ENCODE data around the gene KRTAP5-8. TPM values are rescaled to one million over a fixed set of nuclear protein-coding genes. Genes with fewer than 3 reads are reported as not detected.

KRTAP5-8 gene
- total and polyA plus RNA-seq, 2 of the 4 experiments (the other 2 are of a cell fraction): 0.07 TPM; not detected in 1

GRCh38 chr11:71519546-71519945 lies 18.3 kb upstream of the KRTAP5-8 start:
- CTCF ChIA-PET: no interaction called here
- Histone ChIP-seq H3K79me1 (ENCODE audit: low read depth in 1 of 2, low read length in 2 of 2) (no peaks in the 10 kb centered on the region), H3K56ac (ENCODE audit: extremely low read depth, insufficient read depth, low read length) (no peak overlapping the region), H3K9me3 (ENCODE audit: control insufficient read depth, insufficient read depth, low read length) (no peaks in the 10 kb centered on the region), H3K18ac (ENCODE audit: low read depth, low read length) (no peak overlapping the region), H4K20me1 (ENCODE audit: insufficient read depth, low read length) (no peaks in the 10 kb centered on the region), H3K4me3 (ENCODE audit: insufficient read depth, low read depth, low read length) (no peak overlapping the region), H3K36me3 (ENCODE audit: control insufficient read depth, insufficient read depth, low read length) (no peaks in the 10 kb centered on the region), H4K91ac (ENCODE audit: insufficient read depth, low read depth, low read length) (no peak overlapping the region), H3K9me1 (ENCODE audit: insufficient read depth, low read length) (no peaks in the 10 kb centered on the region), H3K27ac (ENCODE audit: insufficient read depth, low read length) (no peak overlapping the region), H3K9ac (ENCODE audit: low read depth, low read length) (no peak overlapping the region), H3K4me1 (ENCODE audit: control insufficient read depth, insufficient read depth, low read length) (no peaks in the 10 kb centered on the region), H2BK120ac (ENCODE audit: low read depth, low read length) (no peak overlapping the region), H2BK20ac (ENCODE audit: low read depth, low read length) (no peak overlapping the region), H3K4me2 (ENCODE audit: low read depth, low read length) (no peak overlapping the region), H2AFZ (replicated peaks; ENCODE audit: low read length, poor library complexity) (no peak overlapping the region), H3K14ac (replicated peaks; ENCODE audit: low read depth, low read length) (no peak overlapping the region), H2BK5ac (ENCODE audit: low read depth, low read length, poor library complexity, severe bottlenecking) (no peak overlapping the region), H2AK9ac (replicated peaks; ENCODE audit: low read depth, low read length, poor library complexity) (peak overlapping the region; percentile 65), H4K5ac (ENCODE audit: low read depth, low read length) (no peak overlapping the region), H2AK5ac (ENCODE audit: low read depth, low read length) (no peak overlapping the region), H3K4ac (ENCODE audit: low read depth, low read length) (no peak overlapping the region), H4K8ac (ENCODE audit: low read depth in 2 of 2, low read length in 2 of 2) (no peak overlapping the region), H3K23ac (ENCODE audit: low read depth, low read length) (no peak overlapping the region), H3K27me3 (ENCODE audit: control insufficient read depth, insufficient read depth, low read length) (peaks cover 3% of the 10 kb centered on the region; the same call in 1 of the 2 replicates), H2BK15ac (ENCODE audit: low read depth, low read length) (no peak overlapping the region)
- TF ChIP-seq CEBPB (IDR thresholded peaks at IDR 0.05; ENCODE audit: low read depth, low read length): no peak
- no peak for TF ChIP-seq ELK1 (IDR thresholded peaks at IDR 0.05; ENCODE audit: borderline replicate concordance, low read depth, low read length)
- TF ChIP-seq, protein P1, sequence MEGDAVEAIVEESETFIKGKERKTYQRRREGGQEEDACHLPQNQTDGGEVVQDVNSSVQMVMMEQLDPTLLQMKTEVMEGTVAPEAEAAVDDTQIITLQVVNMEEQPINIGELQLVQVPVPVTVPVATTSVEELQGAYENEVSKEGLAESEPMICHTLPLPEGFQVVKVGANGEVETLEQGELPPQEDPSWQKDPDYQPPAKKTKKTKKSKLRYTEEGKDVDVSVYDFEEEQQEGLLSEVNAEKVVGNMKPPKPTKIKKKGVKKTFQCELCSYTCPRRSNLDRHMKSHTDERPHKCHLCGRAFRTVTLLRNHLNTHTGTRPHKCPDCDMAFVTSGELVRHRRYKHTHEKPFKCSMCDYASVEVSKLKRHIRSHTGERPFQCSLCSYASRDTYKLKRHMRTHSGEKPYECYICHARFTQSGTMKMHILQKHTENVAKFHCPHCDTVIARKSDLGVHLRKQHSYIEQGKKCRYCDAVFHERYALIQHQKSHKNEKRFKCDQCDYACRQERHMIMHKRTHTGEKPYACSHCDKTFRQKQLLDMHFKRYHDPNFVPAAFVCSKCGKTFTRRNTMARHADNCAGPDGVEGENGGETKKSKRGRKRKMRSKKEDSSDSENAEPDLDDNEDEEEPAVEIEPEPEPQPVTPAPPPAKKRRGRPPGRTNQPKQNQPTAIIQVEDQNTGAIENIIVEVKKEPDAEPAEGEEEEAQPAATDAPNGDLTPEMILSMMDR (conservative IDR thresholded peaks at IDR 0.05; ENCODE audit: low read depth, low read length): no peak
- TF ChIP-seq FOS (IDR thresholded peaks at IDR 0.05; ENCODE audit: low read depth, low read length): no peak
- TF ChIP-seq RCOR1 (IDR thresholded peaks at IDR 0.05; ENCODE audit: insufficient replicate concordance, low read length): no peak
- TF ChIP-seq SMC3 (IDR thresholded peaks at IDR 0.05; ENCODE audit: low read depth, low read length): no peak
- no peak for TF ChIP-seq MAZ (IDR thresholded peaks at IDR 0.05; ENCODE audit: borderline replicate concordance, low read depth, low read length)
- no peak for TF ChIP-seq RFX5 (IDR thresholded peaks at IDR 0.05; ENCODE audit: low read depth, low read length)
- no peak for TF ChIP-seq POLR2A (IDR thresholded peaks at IDR 0.05; ENCODE audit: low read depth, low read length)
- no peak for TF ChIP-seq MAFK (IDR thresholded peaks at IDR 0.05; ENCODE audit: low read depth, low read length)
- TF ChIP-seq USF2 (IDR thresholded peaks at IDR 0.05; ENCODE audit: low read depth, low read length): no peak
- no peak for TF ChIP-seq BHLHE40 (IDR thresholded peaks at IDR 0.05; ENCODE audit: low read depth, low read length)
- TF ChIP-seq CHD1 (IDR thresholded peaks at IDR 0.05; ENCODE audit: low read depth, low read length): no peak
- TF ChIP-seq NFE2L2 (IDR thresholded peaks at IDR 0.05; ENCODE audit: low read depth, low read length): no peak
- TF ChIP-seq RAD21 (IDR thresholded peaks at IDR 0.05; ENCODE audit: low read length): no peak
- no peak for TF ChIP-seq MXI1 (IDR thresholded peaks at IDR 0.05; ENCODE audit: borderline replicate concordance, low read depth, low read length)
- BruUV-seq (replicated peaks): no TSS peak
- 26% methylated on average over 6 of the region's 10 CpGs; no CpG with 5 or more reads in 1 of the 2 experiments for WGBS, 2 experiments (ENCODE audit: extremely low coverage in 2 of 2, insufficient read length in 1 of 2)
- POLR2A ChIA-PET (ENCODE audit: unreplicated experiment): interaction anchor here (0.6 kb wide), 1 partner anchor 13 kb away, joined by 3 read pairs; no protein-coding TSS in a partner anchor
- dilution Hi-C loops (cut with HindIII; ENCODE audit: low sequenced_read_pairs, unreplicated experiment): no loop called here
- no peak for DNase-seq
- intact Hi-C loops (cut with micrococcal nuclease): loop anchor here (2.0 kb wide), 1 partner anchor 39 kb away; no protein-coding TSS in a partner anchor
- in situ Hi-C loops (cut with MboI; ENCODE audit: low sequenced_read_pairs): no loop called here
- ATAC-seq (ENCODE audit: low read depth): no peak
